ENCODE results near the gene TAF1D. TPM values are rescaled to one million over a fixed set of nuclear protein-coding genes. Genes with fewer than 3 reads are reported as not detected.

TAF1D gene
- total and polyA plus RNA-seq, 10 of the 15 experiments (the other 5 are each of a cell fraction or from before 2014, with no cell fraction given): 101 to 314 (median 199) TPM

DNA sequence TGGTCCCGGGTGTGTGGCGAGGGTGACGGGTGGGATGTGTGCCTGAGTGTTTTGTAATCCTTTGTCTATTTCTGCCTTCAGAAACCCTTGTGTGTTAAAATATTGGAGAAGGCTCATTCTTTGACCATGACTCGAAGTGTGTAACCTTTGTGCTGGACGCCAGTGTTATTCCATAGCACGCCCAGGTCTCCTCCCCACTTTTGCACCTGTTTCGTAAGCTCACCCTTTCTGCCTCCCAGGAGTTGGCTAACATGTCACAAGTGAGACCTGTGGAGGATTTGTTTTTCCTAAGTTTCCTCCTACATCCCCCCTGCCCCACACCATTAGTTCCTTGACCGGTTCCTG is 559 bp upstream of the TAF1D start:
- SMC1A ChIA-PET (ENCODE audit: uncharacterized antibody, unreplicated experiment): interaction anchor here (0.7 to 7.8 kb wide), 8 partner anchors 9 to 200 kb away, joined by 3 to 74 read pairs (median 4); partner anchors contain the start of genes CEP295 and MED17

More for the DNA sequence above, 559 bp upstream of the TAF1D start:
- peak in 1 of 2 experiments; percentile 14; a peak in 1 of 4 replicates for TF ChIP-seq IKZF2 (IDR thresholded peaks at IDR 0.05)
- 0 out of 2 replicates have a peak, but pooled peaks have one; percentile 1 for TF ChIP-seq TCF12 (IDR thresholded peaks at IDR 0.05; ENCODE audit: low read depth, low read length)
- TF ChIP-seq IRF4 (IDR thresholded peaks at IDR 0.05; ENCODE audit: low read depth, low read length): peak; percentile 7; the same call in 1 of the 2 replicates
- TF ChIP-seq MTA2 (IDR thresholded peaks at IDR 0.05; ENCODE audit: low read depth): 0 out of 2 replicates have a peak, but pooled peaks have one; percentile 5
- TF ChIP-seq ETV6 (conservative IDR thresholded peaks at IDR 0.05 in 1 of 2, IDR thresholded peaks at IDR 0.05 in 1 of 2; ENCODE audit: borderline replicate concordance in 1 of 2, low read depth in 1 of 2): 0 out of 4 replicates have a peak, but pooled peaks of 1 of the 2 experiments have one; percentile 9
- TF ChIP-seq, protein P1, sequence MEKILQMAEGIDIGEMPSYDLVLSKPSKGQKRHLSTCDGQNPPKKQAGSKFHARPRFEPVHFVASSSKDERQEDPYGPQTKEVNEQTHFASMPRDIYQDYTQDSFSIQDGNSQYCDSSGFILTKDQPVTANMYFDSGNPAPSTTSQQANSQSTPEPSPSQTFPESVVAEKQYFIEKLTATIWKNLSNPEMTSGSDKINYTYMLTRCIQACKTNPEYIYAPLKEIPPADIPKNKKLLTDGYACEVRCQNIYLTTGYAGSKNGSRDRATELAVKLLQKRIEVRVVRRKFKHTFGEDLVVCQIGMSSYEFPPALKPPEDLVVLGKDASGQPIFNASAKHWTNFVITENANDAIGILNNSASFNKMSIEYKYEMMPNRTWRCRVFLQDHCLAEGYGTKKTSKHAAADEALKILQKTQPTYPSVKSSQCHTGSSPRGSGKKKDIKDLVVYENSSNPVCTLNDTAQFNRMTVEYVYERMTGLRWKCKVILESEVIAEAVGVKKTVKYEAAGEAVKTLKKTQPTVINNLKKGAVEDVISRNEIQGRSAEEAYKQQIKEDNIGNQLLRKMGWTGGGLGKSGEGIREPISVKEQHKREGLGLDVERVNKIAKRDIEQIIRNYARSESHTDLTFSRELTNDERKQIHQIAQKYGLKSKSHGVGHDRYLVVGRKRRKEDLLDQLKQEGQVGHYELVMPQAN (conservative IDR thresholded peaks at IDR 0.05): no peak; the same call in 1 of the 2 replicates
- RAD21 ChIA-PET (ENCODE audit: unreplicated experiment): interaction anchor here (1.5 to 4.1 kb wide), 6 partner anchors 12 to 80 kb away, joined by 6 to 40 read pairs (median 11); partner anchors contain the start of genes CEP295 and MED17
- peak; percentile 8 for ATAC-seq
- BruUV-seq (replicated peaks): TSS peak; percentile 95
- Histone ChIP-seq H3K27me3 (replicated peaks in 1 of 2; ENCODE audit: control insufficient read depth in 2 of 2, insufficient read depth in 2 of 2, low read length in 1 of 2) (no peaks in the 10 kb centered on the region), H3K36me3 (ENCODE audit: control insufficient read depth in 2 of 2, insufficient read depth in 2 of 2, low read length in 1 of 2) (peaks cover 0 to 9% of the 10 kb centered on the region in 2 experiments), H3K79me2 (ENCODE audit: control insufficient read depth, insufficient read depth, low read length) (peaks cover 66% of the 10 kb centered on the region), H3K27ac (ENCODE audit: control insufficient read depth, insufficient read depth) (peak overlapping the region; percentile 91), H3K4me2 (ENCODE audit: control insufficient read depth, insufficient read depth) (peak overlapping the region; percentile 72), H3K9ac (ENCODE audit: control insufficient read depth, insufficient read depth, low read length) (peak overlapping the region; percentile 100), H3K9me3 (replicated peaks; ENCODE audit: control insufficient read depth, insufficient read depth, low read length) (no peaks in the 10 kb centered on the region), H4K20me1 (ENCODE audit: control insufficient read depth, insufficient read depth) (no peaks in the 10 kb centered on the region), H2AFZ (ENCODE audit: control insufficient read depth, low read depth, low read length) (peak overlapping the region; percentile 88), H3K4me1 (ENCODE audit: control insufficient read depth, insufficient read depth, low read length) (no peaks in the 10 kb centered on the region; the same call in none of the 2 replicates), H3K4me3 (peak overlapping the region; percentile 76)
- no peak for DNase-seq (ENCODE audit: low read depth, low spot score)
- FAIRE-seq: no peak
- in situ Hi-C loops (cut with MboI) (no loop called here), intact Hi-C loops (cut with micrococcal nuclease; ENCODE audit: unreplicated experiment) (loop anchor here (1.0 to 5.0 kb wide), 2 partner anchors 42 to 200 kb away; partner anchors contain the start of genes MED17 and SMCO4)
- CTCF ChIA-PET: interaction anchor here (0.7 to 4.5 kb wide), 7 partner anchors 9 to 89 kb away, joined by 3 to 36 read pairs (median 4); partner anchors contain the start of genes CEP295 and MED17
- POLR2A ChIA-PET: interaction anchor here (0.6 to 6.4 kb wide), 15 partner anchors 9 to 849 kb away, joined by 3 to 85 read pairs (median 4); partner anchors contain the start of genes CEP295 and MED17
- 2% methylated on average over 8 of the region's 8 CpGs for WGBS (ENCODE audit: insufficient coverage, insufficient replicate concordance, low lambda C conversion rate, missing lambda C conversion rate)

Data from GM12878 (cell line).